Stromal cell of bone marrow (primary cell): ENCODE measurements around the gene RNF145.
A peak's percentile ranks its signal among the peaks of the same experiment; 100 is the strongest.
"Not testable (repeated sequence)": the region's sequence is repeated elsewhere in the genome, so short reads cannot be mapped to it uniquely, and the experiment has no call there.

Experiments used
- DNase-seq: peaks from one replicate; pipeline ENCODE4 v3.0.0-alpha.2; 2012; ENCODE audit warnings: low read depth

RNF145 gene

DNA sequence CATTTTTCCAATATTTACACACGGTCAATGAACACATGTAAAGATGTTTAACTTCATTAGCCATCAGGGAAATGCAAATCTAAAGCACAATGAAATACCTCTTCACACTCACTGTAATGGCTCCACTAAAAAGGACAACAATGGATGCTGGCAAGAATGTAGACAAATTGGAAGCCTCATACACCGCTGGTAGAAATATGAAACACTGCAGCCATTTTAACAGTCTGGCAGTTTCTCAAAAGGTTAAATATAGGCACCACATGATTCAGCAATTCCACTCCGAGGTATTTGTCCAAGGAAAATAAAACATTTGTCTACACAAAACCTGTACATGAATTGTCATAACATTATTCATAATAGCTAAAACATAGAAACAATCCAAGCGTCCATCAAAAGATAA, 20.0 kb downstream of the RNF145 start:
- no peak for DNase-seq

DNA sequence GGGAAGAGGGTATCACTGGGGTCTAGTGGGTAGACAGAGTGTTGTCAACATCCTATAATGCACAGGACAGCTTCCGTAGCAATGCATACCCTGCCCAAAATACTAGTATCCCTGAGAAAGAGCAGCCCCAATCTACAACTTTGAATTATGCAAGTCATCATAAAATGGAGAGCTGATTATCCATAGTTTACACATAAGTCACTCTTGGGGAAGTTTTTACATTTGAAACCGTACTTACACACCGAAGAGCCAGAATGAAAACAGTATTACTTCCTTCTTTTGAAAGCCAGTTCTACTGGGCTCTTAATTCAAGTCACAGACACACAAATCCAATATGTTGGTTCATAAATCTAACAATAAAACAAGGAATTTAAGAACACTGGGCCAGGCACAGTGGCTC, 21.6 kb downstream of the RNF145 start:
- no peak for DNase-seq

DNA sequence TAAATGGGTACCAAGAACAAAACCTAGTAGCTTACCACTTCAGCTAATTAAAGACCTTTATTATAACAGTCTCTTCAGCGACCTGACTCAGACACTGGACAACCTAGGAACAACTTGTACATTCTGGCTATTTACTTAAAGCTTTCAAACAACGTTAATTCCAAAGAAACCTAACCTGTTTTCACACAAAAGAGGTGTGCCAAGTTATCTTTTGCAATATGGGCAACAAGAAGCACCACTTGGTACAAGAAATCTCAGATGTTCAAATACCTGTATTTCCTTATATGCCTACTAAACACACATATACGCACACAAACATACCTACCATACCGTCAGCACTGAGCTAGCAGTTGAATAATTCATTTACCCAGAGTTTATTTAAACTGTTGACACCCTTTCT, 23.0 kb downstream of the RNF145 start:
- no peak for DNase-seq

DNA sequence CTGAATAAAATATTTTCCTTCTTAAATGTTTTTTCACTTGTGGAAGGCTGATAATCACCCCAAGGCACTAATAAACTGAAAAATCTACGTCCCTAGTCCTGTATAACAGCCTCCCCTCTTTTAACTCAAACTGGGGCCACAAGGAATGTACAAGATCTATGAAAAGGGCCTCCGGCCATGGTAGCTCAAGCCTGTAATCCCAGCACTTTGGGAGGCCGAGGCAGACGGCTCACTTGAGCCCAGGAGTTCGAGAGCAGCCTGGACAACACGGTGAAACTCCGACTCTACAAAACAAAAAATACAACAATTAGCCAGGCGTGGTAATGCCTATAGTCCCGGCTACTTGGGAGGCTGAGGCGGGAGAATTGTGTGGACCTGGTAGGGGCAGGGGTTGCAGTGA, 23.6 kb downstream of the RNF145 start:
- DNase-seq, result no peak

DNA sequence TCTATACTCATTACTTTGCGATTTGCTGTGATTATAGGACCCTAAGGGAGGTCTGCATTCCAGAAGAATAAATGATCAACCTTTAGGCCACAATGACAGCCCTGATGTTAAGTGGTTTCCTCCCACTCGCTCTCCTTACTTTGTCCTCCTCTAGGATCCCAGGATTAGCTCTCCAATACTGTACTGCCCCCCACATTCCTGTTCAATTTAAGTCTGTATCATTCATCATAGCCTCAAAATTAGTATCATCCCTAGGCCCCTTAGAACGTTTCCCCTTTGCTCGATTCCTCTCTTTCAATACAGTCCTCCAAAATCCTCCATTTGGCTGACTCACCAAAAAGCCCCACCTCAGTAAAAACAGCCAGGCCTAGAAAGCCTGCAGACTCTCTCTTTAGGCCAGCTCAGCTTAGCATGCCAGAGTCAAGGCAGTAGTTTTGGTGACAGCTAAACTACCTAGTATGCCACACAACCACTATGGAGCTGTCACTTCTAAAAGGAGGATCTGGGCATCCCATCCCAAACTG, 24.4 kb downstream of the RNF145 start:
- DNase-seq, result peak; percentile 58

DNA sequence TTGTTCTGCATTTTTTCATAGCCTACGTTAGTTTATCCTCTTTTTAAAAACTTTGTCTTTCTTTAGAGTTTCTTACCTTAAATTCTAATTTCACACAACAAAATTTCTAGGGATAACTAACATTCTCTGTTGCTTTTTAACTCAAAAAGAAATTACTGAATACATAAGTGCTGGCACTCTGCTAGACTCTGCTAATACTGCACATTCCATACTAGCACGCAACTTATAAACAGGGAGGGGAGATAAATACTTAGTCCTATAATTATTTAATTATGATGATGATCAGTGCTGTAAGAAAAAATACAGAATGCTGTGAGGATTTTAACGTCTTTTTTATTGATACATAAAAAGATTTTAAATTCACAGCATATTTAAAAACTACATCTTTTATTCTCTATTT, 25.1 kb downstream of the RNF145 start:
- DNase-seq, result no peak

DNA sequence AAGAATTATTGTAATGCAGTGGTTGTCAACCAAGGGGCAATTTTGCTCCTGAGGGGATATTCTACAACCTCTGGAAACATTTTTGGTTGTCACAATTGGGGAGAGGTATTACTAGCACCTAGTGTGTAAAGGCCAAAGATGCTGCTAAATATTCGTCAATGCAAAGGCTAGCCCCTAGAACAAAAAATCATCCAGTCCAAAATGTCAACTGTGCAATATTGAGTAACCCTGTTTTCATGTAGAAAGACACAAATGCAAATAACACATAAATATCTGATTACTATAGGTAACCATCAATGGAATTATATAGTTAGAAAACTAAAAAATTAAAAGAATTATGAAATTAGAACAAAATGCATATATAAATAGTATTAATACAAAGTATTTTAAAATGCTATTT, 26.1 kb downstream of the RNF145 start:
- DNase-seq, result no peak

DNA sequence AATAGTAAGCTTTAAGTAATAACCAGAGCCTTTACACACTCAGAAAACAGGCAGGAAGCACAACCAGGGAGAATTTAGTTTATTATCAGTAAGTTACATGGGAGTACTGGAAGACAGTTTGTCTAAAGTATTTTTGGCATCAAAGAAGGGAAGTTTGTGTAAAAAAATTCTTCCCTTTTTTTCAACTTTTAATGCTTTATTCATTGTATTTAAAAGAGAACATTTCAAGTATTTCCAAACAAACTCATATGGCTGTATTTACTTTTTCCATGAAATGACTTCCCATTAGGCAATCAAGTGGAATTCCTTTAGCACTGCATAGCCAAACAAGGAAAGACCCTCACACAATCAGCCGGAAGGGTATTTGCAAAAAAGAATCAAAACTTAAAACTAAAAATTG, 26.7 kb downstream of the RNF145 start:
- no peak for DNase-seq

DNA sequence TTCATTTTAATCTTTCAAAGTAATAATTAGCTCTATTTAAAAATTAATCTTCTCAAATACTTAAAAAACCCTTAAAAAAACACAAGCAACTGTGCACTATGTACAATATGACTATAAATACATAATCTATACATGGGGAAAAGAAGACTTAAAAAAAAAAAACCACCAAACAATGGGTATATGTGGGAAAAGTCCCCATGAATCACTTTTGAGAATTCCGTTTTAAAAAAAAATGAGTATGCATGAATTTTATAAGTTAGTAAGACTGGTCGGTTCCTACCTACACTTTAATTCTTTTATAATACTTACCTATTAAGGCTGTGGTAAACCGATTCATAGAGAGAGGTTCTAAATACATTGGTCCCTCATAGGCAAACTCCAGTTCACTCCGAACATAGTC, 27.7 kb downstream of the RNF145 start:
- no peak for DNase-seq

DNA sequence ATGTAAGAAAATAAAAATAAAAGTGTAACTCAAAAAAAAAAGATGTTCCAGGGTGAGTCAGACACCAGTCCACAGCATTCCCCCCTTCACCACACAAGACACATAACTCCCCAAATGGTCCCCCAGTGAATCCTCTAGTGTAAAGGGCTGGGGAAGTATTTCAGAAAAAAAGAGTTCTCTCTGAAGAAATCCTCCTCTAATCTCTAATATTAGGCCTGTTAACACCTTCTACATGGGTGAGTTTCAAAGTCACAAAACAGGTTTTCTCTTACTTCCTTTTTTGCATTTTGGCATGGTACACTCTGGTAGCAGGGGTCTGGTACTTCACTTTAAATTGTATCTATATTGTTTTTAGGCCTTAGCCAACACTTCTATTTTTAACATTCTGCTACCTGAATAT, 28.2 kb downstream of the RNF145 start:
- no peak for DNase-seq

DNA sequence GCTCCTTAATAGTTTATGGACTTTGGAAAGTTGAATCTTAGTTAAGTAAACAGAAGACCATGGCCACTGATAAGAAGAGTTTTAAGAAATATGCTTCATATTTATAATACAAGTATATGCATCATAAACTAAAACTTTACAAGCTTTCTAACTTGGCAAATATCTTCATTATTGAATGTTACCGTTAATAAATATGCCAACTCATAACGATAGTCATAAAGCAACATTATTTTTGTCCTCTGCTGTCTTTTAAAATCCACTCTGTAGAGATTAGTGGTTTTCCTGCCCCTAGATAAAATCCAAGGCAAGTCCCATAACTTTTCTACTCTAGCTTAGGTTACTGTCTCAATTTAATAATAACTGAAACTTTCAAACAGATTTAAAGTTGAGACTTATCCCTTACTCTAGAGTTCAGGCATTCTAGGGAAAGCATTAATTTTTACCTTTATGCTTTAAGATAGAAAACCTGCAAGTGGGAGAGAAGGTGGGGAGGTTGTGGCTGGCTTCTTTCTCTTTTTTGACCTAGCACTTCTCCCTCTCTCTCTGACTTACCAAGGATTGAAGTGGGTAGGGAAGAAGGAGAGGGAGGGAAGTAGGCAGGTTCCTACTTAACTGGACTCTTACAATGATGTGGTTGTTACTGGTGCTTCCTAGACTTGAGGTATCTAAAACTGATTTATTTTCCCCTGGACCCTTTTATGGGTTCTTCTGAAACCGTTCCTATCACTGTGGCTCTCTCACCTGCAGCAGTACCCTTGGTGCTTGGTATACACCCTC, 29.6 kb downstream of the RNF145 start:
- DNase-seq, result no peak

DNA sequence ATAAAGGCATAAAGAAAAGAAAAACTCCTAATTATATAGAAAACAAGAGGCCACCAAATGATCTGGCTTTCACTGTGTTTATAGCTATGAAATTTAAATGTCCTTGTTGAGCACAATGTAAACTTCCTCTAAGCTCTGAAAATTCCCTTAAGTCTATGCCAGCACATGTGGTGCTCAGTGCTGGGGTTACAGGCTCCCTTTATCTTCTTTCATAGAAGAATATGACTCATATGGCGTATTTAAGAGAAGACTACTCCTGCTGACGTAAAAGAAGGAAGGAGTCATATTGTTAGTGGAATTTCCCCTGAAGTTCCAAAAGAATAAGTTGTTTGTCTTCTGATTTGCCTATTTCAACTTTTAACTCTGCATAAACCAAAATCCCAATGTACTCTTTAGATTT, 30.4 kb downstream of the RNF145 start:
- peak; percentile 91 for DNase-seq

DNA sequence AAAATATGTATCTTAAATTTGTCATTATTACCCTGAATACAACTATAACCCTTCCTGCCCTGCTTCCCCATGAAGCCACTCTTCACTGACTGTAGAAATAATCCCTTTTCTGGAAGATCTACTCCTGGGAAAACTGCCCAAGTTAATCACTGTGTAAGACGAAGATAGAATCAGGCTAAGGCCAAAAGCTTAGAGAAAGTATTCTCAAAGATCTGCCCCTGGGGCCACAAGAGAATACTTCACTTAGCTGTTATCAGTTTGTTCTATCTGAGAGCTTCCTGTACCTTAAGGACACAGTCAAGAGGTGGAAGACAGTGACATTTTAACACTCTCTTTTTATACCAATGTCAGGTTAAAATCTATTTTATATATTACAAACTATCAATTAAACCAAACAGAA, 33.8 kb downstream of the RNF145 start:
- no peak for DNase-seq

DNA sequence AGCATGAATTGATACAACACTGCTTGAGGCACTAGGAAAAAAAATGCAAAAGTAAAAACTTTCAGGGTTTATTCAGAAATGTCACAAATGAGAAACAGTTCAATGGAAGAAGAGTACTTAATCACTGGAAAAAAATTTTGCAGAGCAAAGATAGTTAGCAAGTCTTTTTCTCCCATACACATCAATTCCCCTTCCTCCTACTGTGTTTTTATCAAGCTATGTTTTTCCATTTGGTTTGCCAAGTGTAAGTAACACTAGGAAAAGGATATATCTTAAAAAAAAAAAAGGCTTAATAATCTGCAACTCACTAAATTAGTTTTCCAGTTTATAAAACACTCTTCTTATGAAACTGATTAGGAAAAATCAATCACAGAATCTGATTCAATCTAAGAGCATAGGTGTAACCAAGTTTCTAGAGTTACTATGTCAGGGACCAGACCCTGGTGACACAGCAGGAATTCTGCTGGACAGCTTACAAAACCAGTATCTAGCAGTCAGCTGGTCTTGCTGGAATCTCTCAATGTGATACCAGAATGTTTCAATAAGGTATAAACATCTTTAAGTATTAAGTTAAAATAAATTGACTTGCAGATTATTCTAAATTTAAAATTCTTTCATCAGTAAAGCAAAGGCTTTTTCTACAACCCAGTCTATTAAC, 34.7 kb downstream of the RNF145 start:
- DNase-seq, result no peak

DNA sequence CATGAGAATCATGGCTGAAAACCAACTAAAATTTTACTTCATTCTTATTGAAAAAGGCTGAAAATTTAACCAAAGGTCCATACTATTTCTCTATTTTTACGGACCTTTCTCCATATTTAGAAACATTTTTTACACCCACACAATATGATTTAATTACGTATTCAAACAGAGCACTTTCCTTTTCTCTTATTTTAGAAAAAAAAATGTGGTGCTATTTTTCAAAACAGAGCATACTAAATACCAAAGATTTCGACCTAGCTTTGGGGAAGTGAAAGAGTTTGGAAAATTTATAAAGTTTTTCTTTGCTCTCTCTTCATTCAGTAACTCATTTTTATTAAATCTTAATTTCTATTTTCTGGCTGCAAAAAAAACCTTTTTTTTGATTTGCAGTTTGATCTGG, 38.1 kb downstream of the RNF145 start:
- no peak for DNase-seq

DNA sequence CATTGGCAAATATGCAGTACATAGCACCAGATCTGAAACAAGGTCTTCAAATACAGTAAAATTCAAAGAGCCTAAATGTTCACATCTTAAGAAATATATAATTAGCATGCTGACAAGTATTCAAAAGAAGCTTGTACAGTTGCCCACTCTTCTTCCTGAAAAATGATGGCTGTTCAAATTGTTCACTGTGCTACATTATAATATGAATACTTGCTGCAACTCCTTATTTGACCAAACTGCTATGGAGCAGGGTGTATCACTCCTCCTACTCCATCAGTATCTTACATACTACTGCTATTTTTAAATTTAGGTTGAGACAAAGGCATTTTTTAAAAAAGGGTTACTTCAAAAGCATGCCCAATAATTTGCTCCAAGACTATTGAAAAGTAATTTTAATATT, 39.3 kb downstream of the RNF145 start:
- DNase-seq, result no peak

DNA sequence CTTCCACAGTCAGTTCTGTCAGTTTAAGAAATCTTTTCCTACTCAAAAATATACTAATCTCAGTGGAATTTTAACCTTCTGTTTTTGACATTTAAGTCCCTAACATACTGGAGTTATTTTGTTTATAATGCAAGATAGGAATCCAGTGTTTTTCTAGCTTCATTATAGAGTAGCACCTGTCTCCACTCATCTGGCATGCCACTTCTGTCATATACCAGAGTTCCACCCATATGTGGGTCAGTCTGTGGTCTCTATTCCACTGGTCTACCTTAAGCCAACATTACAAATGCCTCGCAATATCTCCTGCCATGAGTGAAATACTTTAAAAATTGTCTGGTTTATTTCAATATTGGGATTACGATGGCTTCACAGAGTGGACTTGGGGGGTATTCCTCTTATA, 42.9 kb downstream of the RNF145 start:
- DNase-seq, result no peak

DNA sequence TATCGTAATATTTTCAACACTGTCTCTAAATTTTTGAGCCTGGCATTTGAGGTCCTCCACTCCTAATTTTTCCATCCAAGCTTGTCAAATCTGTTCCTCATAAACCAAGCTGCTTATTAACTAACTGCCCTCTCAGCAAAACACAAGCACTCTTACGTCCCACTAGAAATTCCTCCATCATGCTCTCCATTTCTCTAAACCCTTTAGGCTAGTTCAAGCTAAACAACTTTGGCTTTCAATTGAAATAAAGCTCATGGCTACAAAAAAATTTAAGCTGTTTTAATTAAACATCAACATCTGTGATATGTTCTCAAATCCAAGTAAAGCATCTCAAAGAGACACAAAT, 45.7 kb downstream of the RNF145 start:
- no peak for DNase-seq

DNA sequence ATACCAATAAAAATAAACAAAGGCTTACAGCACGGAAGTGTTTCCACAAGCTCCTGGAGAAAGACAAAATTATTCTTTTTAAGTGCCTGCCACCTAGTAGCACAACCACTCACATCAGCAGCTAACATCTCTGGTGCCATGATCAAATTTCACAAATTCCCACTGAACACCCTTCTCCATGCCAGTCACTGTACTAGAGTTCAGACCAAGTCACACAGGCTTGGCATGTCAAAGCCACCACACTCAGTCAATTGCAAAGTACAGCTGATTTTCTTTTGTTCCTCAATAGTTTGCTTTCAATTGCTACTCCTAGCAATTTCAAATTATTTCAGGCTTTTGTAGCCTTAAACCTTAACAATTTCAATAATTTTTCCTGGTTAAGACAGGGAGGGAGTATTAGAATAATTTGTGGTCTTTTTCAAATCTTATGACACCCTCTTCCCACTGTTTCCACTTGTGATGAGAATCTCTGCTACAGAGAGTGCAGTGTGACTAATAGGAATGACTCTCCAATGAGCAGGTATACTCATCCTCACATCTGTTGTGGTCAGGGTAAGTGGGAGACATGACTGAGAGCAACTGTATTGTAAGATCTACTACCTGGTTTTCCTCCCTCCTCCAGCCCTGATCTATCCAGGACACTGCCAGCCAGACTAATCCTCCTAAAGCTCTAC, 46.2 kb downstream of the RNF145 start:
- DNase-seq, result no peak

DNA sequence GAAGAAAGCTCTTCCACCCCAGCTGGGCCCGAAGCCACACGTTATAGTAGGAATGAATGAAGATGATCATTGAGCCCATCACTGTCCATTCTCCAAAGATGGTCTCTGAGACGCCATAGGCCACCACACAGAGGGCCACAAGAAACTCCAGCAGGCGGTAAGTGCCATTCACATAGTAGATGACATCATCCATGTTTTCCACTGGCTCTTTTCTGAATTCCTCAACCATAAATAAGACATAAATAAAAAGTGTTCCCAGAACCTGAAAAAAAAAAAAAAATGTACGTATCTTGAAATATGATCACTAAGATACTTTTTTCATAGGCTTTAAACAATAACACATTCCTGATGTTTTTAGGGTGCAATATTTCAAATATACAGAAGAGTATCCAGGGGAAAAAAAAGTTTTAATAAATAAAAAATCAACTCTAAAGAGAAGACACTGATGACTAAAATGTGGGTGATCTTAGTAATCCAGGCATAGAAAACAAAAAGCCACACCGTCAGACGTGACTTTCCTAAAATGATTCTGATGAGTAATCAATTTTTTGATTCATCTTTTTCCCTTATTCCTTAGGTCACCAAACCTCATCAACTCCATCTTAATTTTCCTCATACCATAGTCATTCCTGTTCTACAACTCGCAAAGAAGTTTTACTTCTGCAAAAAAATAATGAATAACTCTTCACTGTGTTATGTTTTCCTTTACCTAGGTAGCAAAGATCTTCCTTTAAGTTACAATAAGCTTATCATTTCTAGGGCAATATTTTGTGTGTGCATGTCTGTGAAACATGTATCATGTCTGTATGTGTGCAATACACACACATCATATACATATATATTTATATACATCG, 47.8 kb downstream of the RNF145 start:
- no peak for DNase-seq

DNA sequence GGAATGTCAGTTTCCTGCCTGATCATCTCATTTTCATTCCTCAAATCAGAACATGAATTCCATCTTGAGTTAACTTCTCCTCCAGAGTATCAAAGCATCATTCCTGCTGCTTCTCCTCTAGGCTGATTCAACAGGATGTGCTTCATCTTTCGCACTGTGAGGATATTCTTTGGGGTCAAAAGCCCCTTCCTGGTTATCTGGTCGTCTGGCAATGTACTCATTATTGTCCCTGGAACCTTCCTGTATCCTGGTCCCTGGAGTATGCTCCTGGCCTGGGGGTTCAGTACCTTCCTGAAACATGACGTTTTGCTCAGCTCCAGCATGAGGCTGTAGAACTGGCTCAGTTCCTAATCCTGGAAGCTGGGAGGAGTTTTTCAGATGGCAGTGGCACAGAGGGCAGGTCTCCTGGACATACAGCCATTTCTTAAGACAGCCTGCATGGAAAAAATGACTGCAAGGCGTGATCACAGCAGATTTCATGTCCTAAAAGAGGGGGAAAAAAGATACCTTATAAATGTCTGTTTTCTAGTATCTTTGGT, 50.7 kb downstream of the RNF145 start:
- DNase-seq, result not testable (repeated sequence)

DNA sequence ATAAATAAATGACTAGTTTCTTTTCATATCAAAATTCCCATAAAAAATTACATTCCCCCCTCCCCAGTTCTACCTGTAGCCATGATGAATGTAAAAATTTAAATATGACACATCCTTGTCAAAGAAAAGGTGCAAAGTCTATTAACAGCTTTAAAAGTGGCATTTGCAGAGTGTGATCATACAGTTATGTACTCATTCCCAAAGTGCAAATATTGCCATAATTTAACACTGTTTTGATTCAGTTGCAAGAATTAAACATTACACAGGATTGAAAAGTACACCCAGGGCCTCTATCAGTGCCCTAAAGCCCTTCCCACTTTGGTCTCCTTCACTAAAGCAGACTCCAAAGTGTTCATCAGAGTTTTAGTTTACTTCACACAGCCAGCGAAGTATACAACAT, 51.8 kb downstream of the RNF145 start:
- DNase-seq, result no peak
